ENCODE measurements around the gene PTMS. TPM values are rescaled to one million over a fixed set of nuclear protein-coding genes. Genes with fewer than 3 reads are reported as not detected.

Gene PTMS
- total RNA-seq, 1 experiment from 2014 or later = 105 TPM

DNA sequence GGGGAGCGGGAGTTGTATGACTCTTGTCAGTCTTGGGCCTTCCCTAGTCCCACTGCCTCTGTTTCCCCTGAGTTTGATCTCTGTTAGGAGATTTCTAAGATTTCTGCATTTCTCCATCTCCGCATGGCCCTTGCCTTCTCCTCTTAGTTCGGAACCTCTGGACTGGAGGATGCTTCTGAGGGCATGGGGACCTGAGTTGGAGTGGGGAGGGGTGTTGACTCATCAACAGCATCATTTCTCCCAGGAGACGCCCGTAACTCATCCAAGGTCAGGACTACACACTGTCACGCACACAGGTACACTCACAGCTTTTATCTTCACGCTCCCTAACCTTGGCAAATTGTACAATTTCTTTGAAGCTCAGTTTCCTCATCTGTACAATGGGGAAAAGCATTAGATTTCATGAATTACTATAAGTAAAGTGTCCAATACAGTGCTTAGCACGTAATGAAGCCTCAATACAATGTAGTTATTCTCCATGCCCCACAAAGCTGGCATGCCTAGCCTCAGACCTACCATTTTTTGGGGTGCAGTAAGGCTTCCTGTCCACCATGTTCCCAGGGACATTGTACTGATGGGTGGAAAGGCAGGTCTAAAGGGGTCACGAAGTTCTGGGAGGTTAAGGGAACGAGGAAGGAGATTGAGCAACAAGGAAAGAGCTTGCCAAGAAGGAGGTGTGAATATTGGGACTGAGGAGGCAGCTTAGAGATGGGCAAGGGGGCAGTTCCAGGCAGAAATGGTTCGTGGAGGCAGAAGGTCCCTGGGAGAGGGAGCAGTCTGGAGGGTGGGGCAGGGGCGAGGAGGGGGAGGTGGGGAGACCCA is 5.6 kb downstream of the PTMS start:
- no peak for DNase-seq (ENCODE audit: low spot score)

DNA sequence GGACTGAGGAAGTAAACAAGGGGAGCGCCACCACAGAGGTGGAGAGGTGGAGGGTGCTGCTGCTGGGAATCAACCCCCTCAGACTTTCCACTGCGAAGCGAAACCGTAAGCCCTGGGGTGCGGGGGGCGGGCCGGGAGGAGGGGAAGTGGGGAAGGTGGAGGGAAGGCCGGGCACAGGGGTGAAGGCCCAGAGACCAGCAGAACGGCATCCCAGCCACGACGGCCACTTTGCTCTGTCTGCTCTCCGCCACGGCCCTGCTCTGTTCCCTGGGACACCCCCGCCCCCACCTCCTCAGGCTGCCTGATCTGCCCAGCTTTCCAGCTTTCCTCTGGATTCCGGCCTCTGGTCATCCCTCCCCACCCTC is 6.2 kb downstream of the PTMS start, which contains the start of gene LAG3:
Gene LAG3, plus strand, starts transcription at position 190 of the 365 bp plus-strand sequence. CDS start 333 bp downstream, outside the sequence.
- no peak for DNase-seq (ENCODE audit: low spot score)

DNA sequence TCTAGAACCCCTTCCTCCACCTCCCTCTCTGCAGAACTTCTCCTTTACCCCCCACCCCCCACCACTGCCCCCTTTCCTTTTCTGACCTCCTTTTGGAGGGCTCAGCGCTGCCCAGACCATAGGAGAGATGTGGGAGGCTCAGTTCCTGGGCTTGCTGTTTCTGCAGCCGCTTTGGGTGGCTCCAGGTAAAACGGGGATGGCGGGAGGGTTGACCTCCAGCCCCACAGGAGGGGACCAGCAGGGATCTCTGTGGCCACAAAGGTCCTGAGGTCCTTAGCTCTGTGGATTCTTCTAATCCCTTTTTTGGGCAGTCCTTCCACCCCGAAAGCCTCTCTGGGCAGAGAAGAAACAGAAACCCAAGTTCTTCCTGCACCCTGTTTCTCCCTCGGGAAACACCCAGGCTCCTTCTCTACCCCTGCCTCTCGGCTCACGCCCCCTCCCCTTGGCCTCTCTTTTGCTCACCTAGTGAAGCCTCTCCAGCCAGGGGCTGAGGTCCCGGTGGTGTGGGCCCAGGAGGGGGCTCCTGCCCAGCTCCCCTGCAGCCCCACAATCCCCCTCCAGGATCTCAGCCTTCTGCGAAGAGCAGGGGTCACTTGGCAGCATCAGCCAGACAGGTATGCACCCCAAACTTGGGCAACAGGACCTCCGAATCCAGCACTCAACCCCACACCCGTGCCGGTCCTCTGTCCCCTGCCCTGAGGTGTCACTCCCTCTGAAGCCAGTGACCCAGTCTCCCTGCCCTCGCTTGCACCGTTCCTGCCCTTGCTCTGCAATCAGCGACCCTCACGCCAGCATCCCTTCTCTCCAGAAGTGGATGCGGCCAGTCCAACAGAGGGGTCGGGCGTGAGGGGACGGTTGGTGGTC is 6.8 kb downstream of the PTMS start:
- no peak for DNase-seq (ENCODE audit: low spot score)

DNA sequence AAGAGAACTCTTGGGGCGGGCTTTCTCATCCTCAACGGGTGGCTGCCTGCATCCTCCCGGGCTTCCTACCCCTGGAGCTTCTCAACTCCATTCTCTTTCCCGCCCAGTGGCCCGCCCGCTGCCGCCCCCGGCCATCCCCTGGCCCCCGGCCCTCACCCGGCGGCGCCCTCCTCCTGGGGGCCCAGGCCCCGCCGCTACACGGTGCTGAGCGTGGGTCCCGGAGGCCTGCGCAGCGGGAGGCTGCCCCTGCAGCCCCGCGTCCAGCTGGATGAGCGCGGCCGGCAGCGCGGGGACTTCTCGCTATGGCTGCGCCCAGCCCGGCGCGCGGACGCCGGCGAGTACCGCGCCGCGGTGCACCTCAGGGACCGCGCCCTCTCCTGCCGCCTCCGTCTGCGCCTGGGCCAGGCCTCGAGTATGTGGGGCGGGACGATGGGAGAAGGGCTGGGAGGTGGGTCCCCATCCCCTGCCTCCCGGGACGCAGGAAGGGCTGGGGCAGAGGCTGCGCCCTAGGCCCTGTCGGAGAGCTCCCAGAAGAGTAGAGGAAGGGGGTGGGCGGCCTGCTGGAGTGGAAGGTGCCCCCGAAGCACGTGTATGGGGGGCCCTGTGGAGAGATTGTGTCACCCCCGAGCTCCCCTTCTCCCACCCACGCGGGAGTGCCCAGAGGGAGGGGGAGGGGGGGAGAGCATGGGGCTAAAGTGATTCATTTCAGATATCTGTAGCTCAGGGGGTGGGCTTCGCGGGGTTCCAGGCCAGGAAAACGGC is 7.6 kb downstream of the PTMS start:
- no peak for DNase-seq (ENCODE audit: low spot score)

DNA sequence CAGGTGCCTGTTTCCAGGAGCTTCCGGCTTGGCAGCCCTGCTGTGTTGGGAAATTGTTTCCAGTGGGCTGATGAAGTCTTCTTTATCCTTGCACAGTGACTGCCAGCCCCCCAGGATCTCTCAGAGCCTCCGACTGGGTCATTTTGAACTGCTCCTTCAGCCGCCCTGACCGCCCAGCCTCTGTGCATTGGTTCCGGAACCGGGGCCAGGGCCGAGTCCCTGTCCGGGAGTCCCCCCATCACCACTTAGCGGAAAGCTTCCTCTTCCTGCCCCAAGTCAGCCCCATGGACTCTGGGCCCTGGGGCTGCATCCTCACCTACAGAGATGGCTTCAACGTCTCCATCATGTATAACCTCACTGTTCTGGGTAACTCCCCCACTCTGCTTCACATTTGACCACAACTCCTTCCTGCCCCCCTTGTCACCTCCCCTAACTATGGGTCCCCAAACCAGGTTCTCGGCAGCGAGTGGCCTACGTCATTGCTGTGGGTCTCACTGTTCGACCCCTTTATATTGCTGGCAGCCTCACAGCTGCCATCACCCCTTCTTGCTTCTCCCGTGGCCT is 8.4 kb downstream of the PTMS start:
- no peak for DNase-seq (ENCODE audit: low spot score)

DNA sequence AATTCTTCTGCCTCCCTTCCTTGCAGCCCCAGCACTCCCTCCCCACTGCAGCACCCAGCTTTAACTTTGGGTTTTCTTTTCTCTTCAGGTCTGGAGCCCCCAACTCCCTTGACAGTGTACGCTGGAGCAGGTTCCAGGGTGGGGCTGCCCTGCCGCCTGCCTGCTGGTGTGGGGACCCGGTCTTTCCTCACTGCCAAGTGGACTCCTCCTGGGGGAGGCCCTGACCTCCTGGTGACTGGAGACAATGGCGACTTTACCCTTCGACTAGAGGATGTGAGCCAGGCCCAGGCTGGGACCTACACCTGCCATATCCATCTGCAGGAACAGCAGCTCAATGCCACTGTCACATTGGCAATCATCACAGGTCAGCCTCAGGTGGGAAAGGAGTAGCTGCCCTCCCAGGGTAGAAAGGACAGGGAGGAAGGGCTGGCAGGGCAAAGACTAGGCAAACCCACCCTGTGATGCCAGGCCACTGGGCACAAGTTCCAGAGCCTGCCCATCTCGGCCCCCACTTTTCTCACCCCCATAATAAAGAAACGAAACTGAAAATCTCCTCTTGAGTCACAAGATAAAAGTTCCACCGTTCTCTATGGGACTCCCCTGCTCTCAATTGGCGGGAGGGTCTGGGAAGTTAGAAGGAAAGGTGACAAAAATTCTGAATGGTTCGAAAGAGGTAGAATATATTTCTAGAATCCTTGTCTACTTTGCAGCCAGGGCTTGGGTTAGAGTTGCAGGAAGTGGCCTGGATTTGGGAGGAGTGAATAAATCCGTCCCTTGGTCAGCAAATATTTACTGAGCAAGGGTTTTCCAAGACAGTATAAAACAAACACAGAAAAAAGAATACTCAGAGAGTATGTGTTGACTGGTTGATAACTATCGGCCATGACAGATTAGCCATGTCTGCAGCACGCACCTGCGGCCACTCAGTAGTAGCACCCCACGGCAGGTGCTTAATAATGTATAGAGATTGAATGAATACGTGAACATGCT is 9.3 kb downstream of the PTMS start:
- DNase-seq (ENCODE audit: low spot score) = peak; percentile 31

DNA sequence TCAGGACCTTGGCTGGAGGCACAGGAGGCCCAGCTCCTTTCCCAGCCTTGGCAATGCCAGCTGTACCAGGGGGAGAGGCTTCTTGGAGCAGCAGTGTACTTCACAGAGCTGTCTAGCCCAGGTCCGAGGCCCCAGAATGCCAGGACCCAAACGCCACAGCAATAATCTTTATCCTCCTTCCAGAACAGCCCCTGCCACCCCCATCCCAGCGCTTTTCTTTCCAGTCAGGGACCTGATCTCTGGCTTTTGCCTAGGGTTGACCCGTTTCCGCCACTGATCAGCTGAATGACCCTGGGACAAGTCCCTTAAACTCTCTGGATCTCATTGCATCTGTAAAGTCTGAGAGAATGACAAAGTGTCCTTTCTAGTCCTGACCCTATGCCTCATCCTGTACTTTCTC is 11.2 kb downstream of the PTMS start:
- DNase-seq (ENCODE audit: low spot score) = no peak

DNA sequence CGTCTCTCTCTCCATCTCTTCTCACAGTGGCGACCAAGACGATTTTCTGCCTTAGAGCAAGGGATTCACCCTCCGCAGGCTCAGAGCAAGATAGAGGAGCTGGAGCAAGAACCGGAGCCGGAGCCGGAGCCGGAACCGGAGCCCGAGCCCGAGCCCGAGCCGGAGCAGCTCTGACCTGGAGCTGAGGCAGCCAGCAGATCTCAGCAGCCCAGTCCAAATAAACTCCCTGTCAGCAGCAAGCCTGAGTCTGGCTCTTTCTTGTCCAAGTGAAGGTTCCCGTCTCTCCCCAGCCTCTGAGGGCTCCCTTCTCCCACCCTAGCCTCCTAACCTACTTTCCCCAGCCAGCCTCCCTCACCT is 12.0 kb downstream of the PTMS start:
- no peak for DNase-seq (ENCODE audit: low spot score)

DNA sequence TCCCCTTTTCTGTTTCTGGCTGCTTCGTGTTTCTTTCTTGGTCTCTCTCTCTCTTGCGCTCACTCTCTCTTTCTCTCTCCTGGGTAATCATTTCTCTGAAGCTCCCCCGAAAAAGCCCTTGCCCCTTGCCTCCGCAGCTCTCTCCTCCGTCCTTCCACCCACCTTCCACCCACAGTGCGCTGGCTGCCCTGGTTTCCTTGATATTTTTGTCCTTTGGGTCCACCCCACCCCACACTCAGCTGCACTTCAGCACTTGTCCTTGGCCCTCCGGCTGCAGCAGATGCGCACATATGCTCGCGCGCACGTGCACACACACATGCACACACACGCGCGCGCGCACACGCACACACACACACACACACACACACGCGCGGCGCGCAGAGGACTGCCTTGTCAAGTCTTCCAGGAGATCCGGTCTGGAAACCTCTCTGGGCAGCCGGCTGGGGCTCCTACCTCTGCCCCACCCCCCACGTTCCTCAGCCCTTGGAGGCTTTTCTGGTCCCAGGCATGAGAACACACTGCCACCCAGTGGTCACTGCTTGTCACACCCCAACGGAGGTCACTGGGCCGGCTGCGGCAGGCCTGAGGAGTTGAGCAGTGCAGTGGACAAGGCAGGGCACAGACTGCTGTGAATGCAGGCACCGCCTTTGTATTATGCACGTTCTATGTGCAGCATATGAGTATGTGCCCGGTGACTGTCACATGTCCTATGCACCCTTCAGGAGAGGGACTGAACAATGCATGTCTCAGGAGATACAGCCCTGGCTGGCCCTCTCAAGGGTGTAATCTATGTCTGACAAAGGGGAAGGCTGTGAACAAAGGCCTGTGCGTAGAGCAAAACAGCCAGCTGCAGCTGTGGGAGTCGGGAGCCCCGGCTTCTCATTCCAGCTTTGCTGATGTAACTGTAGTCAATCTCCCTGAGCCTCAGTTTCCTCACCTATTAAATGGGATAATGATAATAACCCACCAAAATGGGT is 12.7 kb downstream of the PTMS start:
- peak; percentile 99 for DNase-seq (ENCODE audit: low spot score)

DNA sequence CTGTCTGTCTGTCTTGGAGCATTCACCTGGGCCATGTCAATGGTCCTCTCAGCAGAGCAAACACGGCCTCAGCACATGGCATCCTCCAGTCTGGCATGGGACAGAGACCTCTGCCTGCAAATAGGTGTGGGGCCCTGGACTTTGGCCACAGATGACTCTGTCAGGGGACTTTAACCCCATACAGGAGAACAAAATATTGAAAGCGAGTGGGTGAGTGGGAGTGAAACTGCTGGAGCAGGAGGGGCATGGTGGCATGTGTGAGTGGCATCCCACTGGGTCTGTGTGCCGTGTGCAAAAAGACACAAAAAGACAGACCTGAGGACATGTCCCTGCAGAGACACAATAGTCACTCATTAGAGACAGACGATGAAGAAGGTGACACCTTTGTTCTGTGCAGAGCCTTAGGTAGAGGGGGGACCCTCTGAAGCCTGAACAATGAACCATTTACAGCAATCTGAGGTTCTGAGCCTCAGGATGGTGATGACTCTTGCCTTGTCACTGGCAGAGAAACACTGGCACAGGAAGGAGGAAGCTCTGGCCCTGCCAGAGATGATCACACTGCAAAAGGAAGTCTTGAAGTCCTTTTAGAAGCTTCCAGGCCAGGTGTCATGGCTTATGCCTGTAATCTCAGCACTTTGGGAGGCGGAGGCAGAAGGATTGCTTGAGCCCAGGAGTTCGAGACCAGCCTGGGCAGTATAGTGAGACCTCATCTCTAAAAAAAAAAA is 13.7 kb downstream of the PTMS start:
- DNase-seq (ENCODE audit: low spot score) = no peak

DNA sequence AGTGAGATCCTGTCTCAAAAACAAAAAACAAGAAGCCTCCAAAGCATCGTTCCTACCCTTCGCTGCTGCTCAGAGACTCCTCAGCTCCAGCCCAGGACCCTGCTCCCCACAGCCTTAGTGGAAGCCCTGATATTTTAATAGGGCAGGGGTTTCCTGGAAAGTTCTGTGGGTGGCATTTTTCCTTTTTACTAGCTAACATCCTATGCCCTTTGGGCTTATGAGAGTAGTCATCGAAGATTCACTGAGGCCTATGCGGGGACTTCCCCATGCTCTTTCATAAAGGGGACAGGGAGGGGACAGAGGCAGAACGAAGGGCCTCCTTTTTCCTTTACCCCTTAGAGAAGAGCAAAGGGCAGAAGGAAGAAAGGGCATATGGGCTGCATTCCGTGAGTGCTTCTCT is 14.4 kb downstream of the PTMS start:
- DNase-seq (ENCODE audit: low spot score) = no peak

DNA sequence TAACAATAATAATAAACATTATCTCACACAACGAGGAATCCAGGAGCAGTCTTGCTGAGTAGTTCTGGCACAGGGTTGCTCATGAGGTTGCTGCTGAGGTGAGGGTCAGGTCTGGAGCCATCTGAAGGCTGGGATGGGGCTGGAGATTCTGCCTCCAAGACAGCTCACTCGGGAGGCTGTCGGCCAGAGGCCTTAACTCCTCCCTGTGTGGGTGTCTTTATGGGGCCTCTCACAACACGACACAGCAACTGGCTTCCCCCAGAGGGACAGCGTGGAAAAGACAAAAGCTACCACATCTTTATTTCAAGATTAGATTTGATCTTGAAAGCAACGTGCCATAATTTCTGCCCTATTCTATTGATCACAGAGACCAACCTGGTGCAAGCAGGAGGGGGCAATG is 16.0 kb downstream of the PTMS start:
- DNase-seq (ENCODE audit: low spot score) = no peak

DNA sequence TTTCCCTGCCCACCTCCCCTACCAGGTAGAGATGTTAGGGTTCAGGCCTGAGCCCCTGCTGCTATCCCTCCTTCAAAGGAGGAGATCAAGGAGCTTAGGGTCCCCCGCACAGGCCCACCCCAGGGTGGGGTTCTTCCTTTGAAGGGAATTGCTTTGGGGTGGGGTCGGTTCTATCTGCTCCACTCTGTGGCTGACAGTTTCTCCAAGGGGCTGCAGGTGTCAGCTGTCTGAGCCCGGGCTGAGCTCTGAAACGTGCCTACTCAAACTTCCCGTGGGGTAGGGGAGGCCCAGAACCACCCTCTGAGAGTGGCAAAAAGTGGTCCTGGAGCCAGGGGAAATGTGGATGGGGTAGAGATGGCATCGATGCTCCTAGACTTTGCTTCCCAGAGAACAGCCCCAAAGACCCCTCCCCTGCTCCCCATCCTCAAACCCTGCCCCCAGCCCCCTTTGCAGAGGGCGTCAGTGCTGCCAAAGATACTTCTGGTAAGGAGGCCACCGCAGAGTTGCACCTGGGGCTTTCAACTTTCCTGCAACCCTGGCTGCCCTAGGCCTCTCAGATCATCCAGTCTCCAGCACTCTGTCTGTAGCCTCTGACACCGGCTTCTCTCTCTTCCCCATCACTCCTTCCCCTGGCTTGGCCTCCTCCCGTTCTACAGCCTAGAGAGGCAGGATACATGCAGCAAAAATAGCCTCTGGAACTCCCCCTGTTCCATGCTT is 16.8 kb downstream of the PTMS start:
- DNase-seq (ENCODE audit: low spot score) = no peak

DNA sequence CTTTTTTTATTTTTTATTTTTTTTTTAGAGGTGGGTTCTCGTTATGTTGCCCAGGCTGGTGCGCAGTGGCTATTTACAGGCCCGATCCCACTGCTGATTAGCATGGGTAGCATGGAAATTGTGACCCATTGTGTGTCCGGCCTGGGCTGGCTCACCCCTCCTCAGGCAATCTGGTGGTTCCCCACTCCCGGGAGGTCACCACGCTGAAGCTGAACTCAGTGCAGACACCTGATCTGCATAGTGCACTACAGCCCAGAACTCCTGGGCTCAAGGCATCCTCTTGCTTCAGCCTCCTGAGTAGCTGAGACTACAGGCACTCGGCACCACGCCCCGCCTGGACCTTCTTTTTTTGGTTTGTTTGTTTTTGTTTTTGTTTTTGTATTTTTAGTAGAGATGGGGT is 17.7 kb downstream of the PTMS start:
- no peak for DNase-seq (ENCODE audit: low spot score)

DNA sequence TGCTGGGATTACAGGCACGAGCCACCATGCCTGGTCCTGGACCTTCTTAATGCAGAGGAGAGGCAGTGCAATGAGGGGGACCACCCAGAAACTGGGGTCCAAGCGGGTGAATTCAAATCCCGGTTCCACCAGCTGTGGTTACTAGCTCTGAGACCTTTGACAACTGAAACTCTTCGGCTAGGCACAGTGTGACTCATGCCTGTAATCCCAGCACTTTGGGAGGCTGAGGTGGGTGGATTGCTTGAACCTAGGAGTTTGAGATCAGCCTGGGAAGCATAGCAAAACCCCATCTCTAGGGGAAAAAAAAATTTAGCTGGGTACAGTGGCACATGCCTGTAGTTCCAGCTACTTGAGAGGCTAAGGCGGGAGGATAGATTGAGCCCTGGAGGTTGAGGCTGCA is 18.1 kb downstream of the PTMS start:
- DNase-seq (ENCODE audit: low spot score) = no peak

DNA sequence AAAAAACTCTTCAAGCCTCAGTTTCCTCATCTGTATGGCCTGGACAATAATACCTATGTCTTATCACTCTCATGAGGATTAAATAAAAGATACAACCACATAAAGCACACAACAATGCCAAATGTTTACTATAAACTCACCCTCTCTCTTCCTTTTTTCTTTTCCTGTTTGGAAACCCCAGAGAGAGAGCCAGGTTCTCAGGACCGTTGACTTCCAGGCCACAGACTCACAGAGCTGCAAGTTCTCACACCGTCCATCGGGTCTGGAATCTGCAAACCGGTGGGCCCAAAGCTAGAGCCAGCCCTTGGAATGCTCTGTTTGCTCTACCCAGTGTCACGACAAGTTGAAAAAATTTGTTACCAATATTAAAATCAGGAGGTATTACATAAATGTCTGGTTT is 18.6 kb downstream of the PTMS start:
- DNase-seq (ENCODE audit: low spot score) = no peak

DNA sequence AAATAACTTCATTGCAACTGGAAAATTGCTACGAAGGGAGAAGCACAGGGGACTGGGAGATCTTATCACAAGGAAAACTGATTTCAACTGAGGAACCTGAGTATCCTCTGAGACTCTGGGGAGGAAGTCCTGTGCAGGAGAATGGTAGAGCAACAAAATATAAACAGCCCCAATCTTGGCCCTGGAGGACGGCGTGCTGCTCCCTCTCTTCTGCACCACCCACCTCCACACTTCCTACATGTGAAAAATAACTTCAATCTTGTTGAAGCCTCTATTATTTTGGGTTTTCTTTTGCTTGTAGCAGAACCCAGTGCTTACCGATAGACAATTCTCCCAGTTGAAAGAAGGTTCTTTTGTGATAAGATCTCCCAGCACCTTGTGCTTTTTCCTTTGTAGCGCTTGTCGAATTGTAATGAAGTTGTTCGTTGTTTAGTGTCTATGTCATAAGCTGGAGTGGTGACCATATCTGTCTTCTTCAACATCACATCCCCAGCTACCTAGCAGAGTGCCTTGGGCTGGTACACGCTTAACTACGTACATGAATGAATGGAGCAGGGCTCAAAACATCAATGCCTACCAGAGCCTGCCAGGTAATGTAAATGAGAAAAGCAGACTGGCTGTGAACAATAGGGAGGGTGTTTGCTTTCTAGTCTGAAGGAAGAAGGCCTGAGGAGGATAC is 20.4 kb downstream of the PTMS start:
- no peak for DNase-seq (ENCODE audit: low spot score)

Data from HT-29 (cell line).